Measurements from ENCODE around the gene SLC9A8.
A peak's percentile ranks its signal among the peaks of the same experiment; 100 is the strongest.

GRCh38 chr20:49928411-49929141, 115.9 kb downstream of the SLC9A8 start:
- TF ChIP-seq CTCF (IDR thresholded peaks at IDR 0.05) (peak; percentile 93), EZH2 (IDR thresholded peaks at IDR 0.05) (no peak)
